HG03066 (cell line): ENCODE data around the gene CABLES1.
"Not testable (repeated sequence)": the region's sequence is repeated elsewhere in the genome, so short reads cannot be mapped to it uniquely, and the experiment has no call there.

ENCODE experiments used
- ATAC-seq: cut with Tn5 transposase; IDR thresholded peaks from one replicate; pipeline ENCODE4 v1.9.1; 2021; ENCODE audit warnings: low read depth; ENCODE audit not compliant: unreplicated experiment

The CABLES1 gene

GRCh38 chr18:23258566-23259469 is 123.5 kb downstream of the CABLES1 start:
- no peak for ATAC-seq

GRCh38 chr18:23259701-23260681 is 124.7 kb downstream of the CABLES1 start:
- ATAC-seq = peak; percentile 64

GRCh38 chr18:23260926-23261590 is 125.8 kb downstream of the CABLES1 start:
- no peak for ATAC-seq

GRCh38 chr18:23263551-23264235 is 128.4 kb downstream of the CABLES1 start:
- ATAC-seq = no peak

GRCh38 chr18:23265682-23266399 is 130.6 kb downstream of the CABLES1 start:
- ATAC-seq = no peak

GRCh38 chr18:23266717-23267446 is 131.6 kb downstream of the CABLES1 start:
- ATAC-seq = peak; percentile 65

- no peak for ATAC-seq
Measured at GRCh38 chr18:23267447-23267776, 132.1 kb downstream of the CABLES1 start.

- ATAC-seq = no peak
Measured at GRCh38 chr18:23268641-23269040, 133.4 kb downstream of the CABLES1 start.

GRCh38 chr18:23269068-23269467 is 133.8 kb downstream of the CABLES1 start:
- not testable (repeated sequence) for ATAC-seq

- ATAC-seq = no peak
Measured at GRCh38 chr18:23269928-23270327, 134.6 kb downstream of the CABLES1 start.

- no peak for ATAC-seq
Measured at GRCh38 chr18:23270986-23271680, 135.8 kb downstream of the CABLES1 start.

GRCh38 chr18:23272498-23273232 is 137.4 kb downstream of the CABLES1 start:
- ATAC-seq = no peak

- no peak for ATAC-seq
Measured at GRCh38 chr18:23273443-23273966, 138.2 kb downstream of the CABLES1 start.

GRCh38 chr18:23274638-23275482 is 139.6 kb downstream of the CABLES1 start:
- ATAC-seq = no peak

- ATAC-seq = no peak
Measured at GRCh38 chr18:23276451-23276850, 141.2 kb downstream of the CABLES1 start.

- ATAC-seq = no peak
Measured at GRCh38 chr18:23277399-23277798, 142.1 kb downstream of the CABLES1 start.
